Fibroblast of villous mesenchyme (primary cell): ENCODE measurements around the gene ING2. TPM values are rescaled to one million over a fixed set of nuclear protein-coding genes. Genes with fewer than 3 reads are reported as not detected.
A peak's percentile ranks its signal among the peaks of the same experiment; 100 is the strongest.

Experiments
- DNase-seq: peaks from one replicate; pipeline ENCODE4 v3.0.0-alpha.2; 2010; ENCODE audit warnings: low read depth
- H3K4me3 ChIP-seq: 2 replicates; pipeline ENCODE4 v1.5.1; 2011; ENCODE audit warnings: low read depth, mild to moderate bottlenecking, low read length
- total RNA-seq: library from RNA; depleted of rRNA; stranded (reverse); fragments of >200 nt; gene quantifications from 2 replicates; pipeline ENCODE4 v1.2.3, GENCODE V29; 2012
- TF ChIP-seq, protein P1 (sequence below): IDR thresholded peaks from 2 replicates; pipeline ENCODE4 v1.5.1; 2012; ENCODE audit warnings: low read depth, mild to moderate bottlenecking, low read length; ENCODE audit not compliant: insufficient read depth

ING2 gene
- total RNA-seq, 1 donor, result 8.6 TPM

DNA sequence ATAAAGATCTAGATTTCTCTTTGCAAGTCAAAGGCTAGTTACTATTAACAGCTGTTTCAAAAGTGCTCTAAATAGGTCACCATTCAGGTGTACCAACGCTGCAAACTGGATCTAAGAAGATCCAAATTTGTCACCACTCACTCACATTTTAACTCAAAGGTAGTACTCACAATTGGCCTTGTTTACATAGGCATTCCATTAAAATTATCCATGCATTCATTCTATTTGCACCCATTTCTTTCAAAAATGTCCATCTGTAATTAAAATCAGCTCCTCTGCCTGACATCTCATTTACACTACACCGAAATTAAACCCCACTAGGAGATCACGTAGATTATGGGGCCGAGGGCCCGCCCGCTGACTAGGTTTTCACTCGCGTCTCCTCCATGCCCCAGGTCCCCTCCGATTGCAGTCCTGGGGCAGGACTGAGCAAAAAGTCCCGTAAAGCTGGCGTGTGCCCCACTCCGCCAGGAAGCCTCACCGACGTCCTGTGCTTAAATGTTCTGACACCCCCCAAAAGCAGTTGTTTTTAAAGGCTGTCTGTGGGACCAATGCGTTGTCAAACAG lies 1.3 kb upstream of the ING2 start:
- no peak for DNase-seq
- TF ChIP-seq, protein P1, sequence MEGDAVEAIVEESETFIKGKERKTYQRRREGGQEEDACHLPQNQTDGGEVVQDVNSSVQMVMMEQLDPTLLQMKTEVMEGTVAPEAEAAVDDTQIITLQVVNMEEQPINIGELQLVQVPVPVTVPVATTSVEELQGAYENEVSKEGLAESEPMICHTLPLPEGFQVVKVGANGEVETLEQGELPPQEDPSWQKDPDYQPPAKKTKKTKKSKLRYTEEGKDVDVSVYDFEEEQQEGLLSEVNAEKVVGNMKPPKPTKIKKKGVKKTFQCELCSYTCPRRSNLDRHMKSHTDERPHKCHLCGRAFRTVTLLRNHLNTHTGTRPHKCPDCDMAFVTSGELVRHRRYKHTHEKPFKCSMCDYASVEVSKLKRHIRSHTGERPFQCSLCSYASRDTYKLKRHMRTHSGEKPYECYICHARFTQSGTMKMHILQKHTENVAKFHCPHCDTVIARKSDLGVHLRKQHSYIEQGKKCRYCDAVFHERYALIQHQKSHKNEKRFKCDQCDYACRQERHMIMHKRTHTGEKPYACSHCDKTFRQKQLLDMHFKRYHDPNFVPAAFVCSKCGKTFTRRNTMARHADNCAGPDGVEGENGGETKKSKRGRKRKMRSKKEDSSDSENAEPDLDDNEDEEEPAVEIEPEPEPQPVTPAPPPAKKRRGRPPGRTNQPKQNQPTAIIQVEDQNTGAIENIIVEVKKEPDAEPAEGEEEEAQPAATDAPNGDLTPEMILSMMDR, result no peak
- H3K4me3 ChIP-seq, result peak overlapping the region; percentile 94

DNA sequence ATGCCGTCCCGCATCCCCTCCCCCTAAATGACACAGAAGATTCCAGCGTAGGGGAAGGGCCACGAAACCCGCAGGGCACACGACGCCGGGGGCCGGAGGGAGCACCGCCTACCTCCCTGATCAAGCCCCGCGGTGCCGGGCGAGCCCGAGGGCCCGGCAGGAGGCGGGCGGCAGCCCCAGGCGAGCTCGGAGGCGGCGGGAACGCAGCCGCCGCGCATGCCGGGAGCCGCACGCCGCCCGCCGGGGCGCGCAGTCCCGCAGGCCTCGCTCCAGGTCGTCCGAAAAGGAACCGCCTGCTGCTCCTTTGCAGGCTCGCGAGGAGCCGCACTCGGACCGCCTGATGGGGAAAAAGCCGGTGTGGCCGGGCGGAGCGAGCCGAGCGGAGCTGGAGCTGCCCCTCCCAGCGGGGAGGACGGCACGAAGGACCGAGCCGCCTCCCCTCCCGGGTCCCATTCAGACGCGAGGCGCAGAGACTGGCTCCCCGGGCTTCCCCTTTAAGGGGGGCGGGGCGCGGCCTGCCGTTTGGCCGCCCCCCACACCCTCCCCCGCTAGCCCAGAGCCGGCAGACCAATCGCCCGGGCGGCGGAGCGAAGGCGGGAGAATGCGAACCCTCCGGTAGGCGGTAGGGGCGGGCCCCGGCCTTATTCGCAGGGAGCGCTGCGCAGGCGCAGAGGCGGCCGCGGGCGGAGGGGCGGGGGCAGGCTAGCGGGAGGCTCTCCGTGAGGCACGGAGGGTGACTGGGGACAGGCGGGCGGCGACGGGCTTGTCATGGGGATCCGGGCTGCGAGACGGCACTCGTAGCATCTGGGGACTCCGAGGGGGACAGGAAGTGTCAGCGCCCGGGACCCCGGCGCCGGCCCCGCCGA lies 561 bp upstream of the ING2 start:
- TF ChIP-seq, protein P1, result peak; percentile 1
- DNase-seq, result peak; percentile 98
- peak overlapping the region; percentile 94 for H3K4me3 ChIP-seq

GRCh38 chr4:183505611-183506388 lies 942 bp downstream of the ING2 start:
- H3K4me3 ChIP-seq, result peak overlapping the region; percentile 94
- TF ChIP-seq, protein P1, result no peak
- DNase-seq, result peak; percentile 88

DNA sequence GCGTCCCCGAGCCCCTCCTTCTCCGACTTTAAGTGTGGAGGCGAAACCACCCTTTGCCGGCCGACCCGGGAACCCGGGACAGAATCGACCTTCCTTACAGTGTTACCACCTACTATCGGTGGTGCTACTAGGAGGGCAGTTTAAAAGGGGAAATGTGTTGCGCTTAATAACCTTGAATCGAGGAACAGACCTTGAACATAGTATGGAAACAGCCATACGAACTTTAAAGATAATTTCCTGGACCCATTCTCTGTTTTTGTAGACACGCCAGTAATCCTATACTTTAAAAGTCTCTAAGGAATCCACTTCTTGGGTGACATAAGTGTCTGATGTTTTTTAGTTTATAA lies 1.5 kb downstream of the ING2 start:
- TF ChIP-seq, protein P1, result no peak
- peak overlapping the region; percentile 94 for H3K4me3 ChIP-seq
- DNase-seq, result no peak

- H3K4me3 ChIP-seq, result no peak overlapping the region
- TF ChIP-seq, protein P1, result no peak
- peak; percentile 52 for DNase-seq
Observed at GRCh38 chr4:183507925-183508696, 3.3 kb downstream of the ING2 start.

DNA sequence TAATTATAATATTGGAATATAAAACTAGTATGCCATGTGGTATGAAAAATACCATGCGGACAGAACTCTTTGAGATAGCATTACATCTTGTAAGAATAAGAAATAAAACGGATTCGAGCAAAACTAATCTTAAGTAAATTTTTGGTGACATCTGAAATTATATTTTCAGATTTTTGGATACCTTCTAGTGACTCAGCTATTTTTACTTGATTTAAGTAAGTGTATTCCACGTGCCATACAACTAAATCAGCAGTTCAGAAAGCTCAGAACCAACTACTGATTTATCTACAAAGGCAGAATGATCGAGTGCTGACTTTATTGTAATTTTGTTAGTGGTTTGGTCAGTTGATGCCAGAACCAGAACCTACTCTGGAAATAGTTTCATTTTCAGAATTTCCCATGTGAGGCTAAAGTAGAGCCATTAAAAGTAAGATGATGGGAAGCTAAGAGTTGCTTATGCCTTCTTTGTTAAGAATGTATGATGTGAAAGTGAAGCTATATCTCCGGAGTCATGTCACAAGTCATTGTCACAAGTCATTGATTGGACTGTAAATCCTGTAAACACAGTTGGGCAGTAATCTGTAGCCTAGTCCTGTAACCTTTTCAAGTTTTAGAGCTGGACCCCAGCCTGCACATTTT lies 4.0 kb downstream of the ING2 start:
- H3K4me3 ChIP-seq, result peak overlapping the region; percentile 32
- TF ChIP-seq, protein P1, result no peak

More for the DNA sequence above, 4.0 kb downstream of the ING2 start:
- peak; percentile 19 for DNase-seq
